SK-N-SH treated with all-trans-retinoic acid at 6 μM for 48 hours (cell line): ENCODE data around the gene MFAP1.
"Not testable (repeated sequence)": the region's sequence is repeated elsewhere in the genome, so short reads cannot be mapped to it uniquely, and the experiment has no call there.

Experiments
- ATAC-seq: fragments of 200-7000 bp; cut with Tn5 transposase; 3 replicates; pipeline ENCODE4 v1.9.1; 2020; ENCODE audit warnings: mild to moderate bottlenecking, moderate library complexity
- BACH2 ChIP-seq: fragments of 250-450 bp; sonication (Bioruptor Pico); IDR thresholded peaks from 2 replicates; pipeline ENCODE4 v1.9.0; 2021; ENCODE audit warnings: mild to moderate bottlenecking, borderline replicate concordance
- CREB5 ChIP-seq: fragments of 250-450 bp; sonication (Bioruptor Pico); IDR thresholded peaks from 2 replicates; pipeline ENCODE4 v1.5.1; 2020; ENCODE audit warnings: low read depth, mild to moderate bottlenecking, moderate library complexity
- CSDC2 ChIP-seq: fragments of 250-450 bp; sonication (Bioruptor Pico); IDR thresholded peaks from 2 replicates; pipeline ENCODE4 v1.5.0; 2020; ENCODE audit warnings: mild to moderate bottlenecking, moderate library complexity
- CSRNP3 ChIP-seq: fragments of 250-450 bp; sonication (Bioruptor Pico); IDR thresholded peaks from 2 replicates; pipeline ENCODE4 v1.5.1; 2021; ENCODE audit warnings: mild to moderate bottlenecking, moderate library complexity
- ISL1 ChIP-seq: fragments of 250-450 bp; sonication (Bioruptor Pico); IDR thresholded peaks from 2 replicates; pipeline ENCODE4 v2.1.2; 2022; ENCODE audit warnings: mild to moderate bottlenecking, moderate library complexity
- PATZ1 ChIP-seq: fragments of 250-450 bp; sonication (Bioruptor Pico); IDR thresholded peaks from 2 replicates; pipeline ENCODE4 v1.8.0; 2020; ENCODE audit warnings: mild to moderate bottlenecking, moderate library complexity, borderline replicate concordance
- POU6F1 ChIP-seq: fragments of 250-450 bp; sonication (Bioruptor Pico); IDR thresholded peaks from 2 replicates; pipeline ENCODE4 v1.8.0; 2021; ENCODE audit warnings: low read depth, mild to moderate bottlenecking, moderate library complexity, borderline replicate concordance
- PPARA ChIP-seq: fragments of 250-450 bp; sonication (Bioruptor Pico); IDR thresholded peaks from 2 replicates; pipeline ENCODE4 v1.5.0; 2020; ENCODE audit warnings: mild to moderate bottlenecking, borderline replicate concordance
- SNAI2 ChIP-seq: fragments of 250-450 bp; sonication (Bioruptor Pico); IDR thresholded peaks from 2 replicates; pipeline ENCODE4 v1.5.0; 2020; ENCODE audit warnings: mild to moderate bottlenecking, moderate library complexity
- TCF4 ChIP-seq: fragments of 250-450 bp; sonication (Bioruptor Pico); IDR thresholded peaks from 2 replicates; pipeline ENCODE4 v1.8.0; 2021; ENCODE audit warnings: mild to moderate bottlenecking, moderate library complexity, borderline replicate concordance
- TOX ChIP-seq: fragments of 250-450 bp; sonication (Bioruptor Pico); IDR thresholded peaks from 2 replicates; pipeline ENCODE4 v1.8.0; 2021; ENCODE audit warnings: mild to moderate bottlenecking, moderate library complexity, borderline replicate concordance
- TSHZ2 ChIP-seq: fragments of 250-450 bp; sonication (Bioruptor Pico); IDR thresholded peaks from 2 replicates; pipeline ENCODE4 v1.5.0; 2020; ENCODE audit warnings: mild to moderate bottlenecking, moderate library complexity
- ZC3H10 ChIP-seq: fragments of 250-450 bp; sonication (Bioruptor Pico); IDR thresholded peaks from 2 replicates; pipeline ENCODE4 v1.5.1; 2021; ENCODE audit warnings: mild to moderate bottlenecking, moderate library complexity
- ZFP3 ChIP-seq: fragments of 250-450 bp; sonication (Bioruptor Pico); IDR thresholded peaks from 2 replicates; pipeline ENCODE4 v1.5.0; 2020; ENCODE audit warnings: mild to moderate bottlenecking, moderate library complexity
- ZFP30 ChIP-seq: fragments of 450-650 bp; formaldehyde crosslinking; IDR thresholded peaks from 2 replicates; pipeline ENCODE4 v1.5.0; 2022; ENCODE audit warnings: mild to moderate bottlenecking, moderate library complexity
- ZNF565 ChIP-seq: fragments of 450-650 bp; formaldehyde crosslinking; conservative IDR thresholded peaks from 2 replicates; pipeline ENCODE4 v1.5.0; 2020; ENCODE audit warnings: low read depth, mild to moderate bottlenecking, moderate library complexity
- ZNF70 ChIP-seq: fragments of 450-650 bp; formaldehyde crosslinking; IDR thresholded peaks from 2 replicates; pipeline ENCODE4 v1.5.0; 2020; ENCODE audit warnings: mild to moderate bottlenecking, moderate library complexity

Gene MFAP1

GRCh38 chr15:43845421-43845820 lies 20.9 kb upstream of the MFAP1 start:
- TF ChIP-seq BACH2 (CRISPR knock-in tag) (no peak), ZFP3 (no peak), ISL1 (CRISPR knock-in tag) (0 out of 2 replicates have a peak, but pooled peaks have one; percentile 7), CREB5 (CRISPR knock-in tag) (no peak)
- no peak for ATAC-seq

GRCh38 chr15:43832485-43832884 lies 8.0 kb upstream of the MFAP1 start:
- not testable (repeated sequence) for ATAC-seq

- not testable (repeated sequence) for ATAC-seq
Measured at GRCh38 chr15:43831519-43832052, 7.1 kb upstream of the MFAP1 start.

GRCh38 chr15:43830691-43831275 lies 6.3 kb upstream of the MFAP1 start:
- not testable (repeated sequence) for ATAC-seq

- ATAC-seq = not testable (repeated sequence)
Measured at GRCh38 chr15:43829951-43830540, 5.6 kb upstream of the MFAP1 start.

- TF ChIP-seq BACH2 (CRISPR knock-in tag) = no peak
- TF ChIP-seq ZFP30 (CRISPR knock-in tag) = no peak
- no peak for TF ChIP-seq ZFP3
- TF ChIP-seq CSDC2 (CRISPR knock-in tag) = no peak
- TF ChIP-seq ZNF565 = no peak
- TF ChIP-seq ISL1 (CRISPR knock-in tag) = no peak
- no peak for TF ChIP-seq CREB5 (CRISPR knock-in tag)
- no peak for TF ChIP-seq TSHZ2 (CRISPR knock-in tag)
- no peak for TF ChIP-seq SNAI2 (CRISPR knock-in tag)
- no peak for TF ChIP-seq TOX (CRISPR knock-in tag)
- no peak for TF ChIP-seq PATZ1
- no peak for TF ChIP-seq PPARA (CRISPR knock-in tag)
- TF ChIP-seq ZNF70 (CRISPR knock-in tag) = no peak
- no peak for TF ChIP-seq ZC3H10
- TF ChIP-seq POU6F1 (CRISPR knock-in tag) = no peak
- TF ChIP-seq TCF4 = no peak
- no peak for TF ChIP-seq CSRNP3 (CRISPR knock-in tag)
- ATAC-seq = no peak
Measured at GRCh38 chr15:43828061-43828657, 3.7 kb upstream of the MFAP1 start.
